ENCODE data around the gene FANCC.

The FANCC gene

DNA sequence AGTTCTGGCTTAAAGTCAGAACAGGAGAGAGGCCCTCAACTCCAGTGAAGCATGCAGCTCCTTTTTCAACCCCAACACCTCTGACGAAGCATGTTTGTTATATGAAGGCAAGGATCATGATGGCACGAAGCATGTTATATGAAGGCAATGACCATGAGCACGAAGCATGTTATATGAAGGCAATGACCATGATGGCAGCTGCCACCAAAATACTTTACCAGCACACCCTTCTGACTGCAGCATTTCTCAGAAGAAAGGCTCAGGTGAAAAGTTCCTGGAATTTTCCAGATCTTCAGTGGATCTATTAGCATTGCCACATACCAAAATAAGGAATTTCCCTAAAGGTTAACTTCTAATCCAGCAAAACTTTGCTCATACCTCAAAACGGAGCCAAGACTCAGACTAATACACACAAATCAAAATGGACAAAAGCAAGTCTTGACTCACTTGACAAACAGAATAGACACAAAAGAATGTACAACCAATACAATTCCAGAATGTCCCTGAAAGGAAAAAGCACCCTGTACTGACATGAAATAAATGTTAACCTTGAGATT, 217.4 kb downstream of the FANCC start:
- no peak for DNase-seq (ENCODE audit: low read depth)

DNA sequence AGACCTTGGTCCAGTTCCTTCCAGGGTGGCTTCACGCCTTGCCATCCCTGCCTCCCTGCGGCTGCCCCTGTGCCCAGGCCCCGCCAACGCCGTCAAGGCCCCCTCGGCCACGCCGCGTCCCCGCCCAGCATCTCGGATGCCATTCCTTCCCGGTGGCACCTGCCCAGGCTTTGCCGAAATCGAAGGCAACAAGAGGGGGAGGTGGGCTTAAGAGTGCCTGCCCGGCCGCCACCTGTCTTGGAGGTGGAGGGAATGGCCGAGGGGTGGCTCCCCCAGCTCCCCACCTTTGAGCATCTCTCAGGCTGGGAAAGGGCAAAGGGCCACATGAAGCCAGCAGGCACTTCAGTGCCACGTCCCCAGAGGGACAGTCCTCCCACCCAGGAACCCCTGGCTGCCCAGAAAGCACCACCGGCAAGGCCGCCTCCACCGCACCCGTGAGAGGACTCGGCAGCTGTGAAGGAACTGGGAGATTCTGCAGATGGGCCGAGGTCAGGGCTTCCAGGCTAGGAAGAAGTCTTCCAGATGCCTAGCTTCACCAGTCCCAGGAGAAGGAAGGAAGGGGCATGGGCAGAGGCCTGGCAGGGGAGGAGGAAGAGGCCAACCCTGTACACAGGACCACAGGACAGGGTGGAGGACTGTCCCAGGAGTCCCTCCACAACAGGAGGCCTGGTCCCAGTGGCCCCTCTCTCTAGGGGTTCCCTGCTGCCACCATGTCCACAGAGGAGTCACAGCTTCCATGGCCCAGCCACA, 218.0 kb downstream of the FANCC start:
- no peak for DNase-seq (ENCODE audit: low read depth)

DNA sequence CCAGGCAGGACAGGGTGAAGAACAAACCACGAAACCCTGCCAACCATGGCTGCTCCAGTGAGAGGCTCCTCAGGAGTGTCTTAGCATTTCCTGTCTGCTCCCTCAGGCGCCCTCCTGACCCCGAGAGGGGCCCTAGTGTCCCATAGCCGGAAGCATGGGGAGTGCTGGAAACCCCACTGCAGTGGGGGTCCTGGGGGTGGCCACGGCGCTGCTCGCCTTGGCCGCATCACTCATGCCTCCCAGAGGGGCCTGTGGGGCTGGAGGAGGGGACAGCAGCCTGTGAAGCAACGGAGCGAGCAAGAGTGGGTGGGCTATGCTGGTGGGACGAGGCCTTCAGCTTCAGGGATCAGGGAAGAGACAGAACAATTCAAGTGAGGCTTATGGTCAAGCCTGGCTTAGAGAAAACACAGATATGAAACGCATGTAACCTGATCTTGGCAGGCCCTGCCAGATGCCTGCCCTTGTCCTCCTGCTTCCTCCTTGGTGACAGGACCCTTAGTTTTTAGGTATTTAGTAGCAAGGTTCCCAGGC, 219.1 kb downstream of the FANCC start:
- no peak for DNase-seq (ENCODE audit: low read depth)

DNA sequence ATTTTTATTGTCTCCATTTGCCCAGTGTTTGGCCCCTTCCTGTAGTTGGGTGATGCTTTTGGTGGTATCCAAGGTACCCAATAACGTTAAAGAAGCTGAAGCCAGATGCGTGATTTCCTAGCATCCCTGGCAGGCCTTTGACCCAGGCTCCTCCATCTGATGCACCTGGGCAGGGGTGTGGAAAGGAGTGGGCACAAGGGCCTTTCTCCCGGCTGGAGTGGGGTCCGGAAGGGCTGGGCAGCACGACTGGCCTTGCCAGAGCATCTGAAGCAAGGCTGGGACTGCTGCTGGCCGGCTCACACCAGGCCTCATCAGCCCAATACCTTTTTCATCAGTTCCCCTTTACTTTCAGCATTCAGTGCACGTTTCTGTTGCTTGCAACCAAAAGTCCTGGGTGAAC, 220.2 kb downstream of the FANCC start:
- DNase-seq (ENCODE audit: low read depth) = no peak

DNA sequence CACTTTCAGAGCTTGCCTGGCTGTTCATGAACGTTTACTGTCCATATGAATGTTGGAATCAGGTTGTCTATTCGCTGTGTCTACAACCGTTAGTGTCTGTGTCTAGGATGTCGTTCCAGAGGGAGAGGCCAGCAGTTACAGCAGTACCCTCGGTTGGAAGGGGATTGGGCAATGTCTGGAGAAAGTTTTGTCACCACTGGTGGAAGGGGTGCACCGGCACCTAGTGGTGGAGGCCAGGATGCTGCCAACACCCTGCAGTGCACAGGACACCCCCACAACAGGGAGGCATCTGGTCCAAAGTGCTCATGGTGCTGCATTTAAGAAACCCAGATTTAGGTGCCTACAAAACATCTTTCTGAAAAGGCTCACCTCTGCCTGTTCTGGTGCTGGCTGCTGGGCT, 220.7 kb downstream of the FANCC start:
- peak; percentile 16 for DNase-seq (ENCODE audit: low read depth)

DNA sequence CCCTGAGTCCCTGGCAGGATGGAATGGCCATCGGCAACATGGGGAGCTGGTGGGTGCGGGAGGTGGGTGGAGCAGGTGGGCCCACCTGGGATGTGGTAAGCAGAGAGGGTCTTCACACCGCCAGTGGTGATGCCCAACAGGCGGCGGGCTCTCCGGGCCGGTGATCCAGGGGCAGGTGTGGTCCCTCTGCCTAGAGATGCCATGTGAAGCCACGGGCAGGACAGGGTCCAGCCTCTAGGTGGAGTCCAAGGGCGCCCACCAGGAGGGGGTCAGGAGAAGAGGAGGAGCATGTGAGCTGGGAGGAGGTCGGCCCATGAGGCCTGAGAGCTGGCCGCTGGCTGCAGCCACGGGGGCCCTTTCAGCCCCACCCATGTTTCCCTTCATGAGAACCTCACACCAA, 221.1 kb downstream of the FANCC start:
- no peak for DNase-seq (ENCODE audit: low read depth)

DNA sequence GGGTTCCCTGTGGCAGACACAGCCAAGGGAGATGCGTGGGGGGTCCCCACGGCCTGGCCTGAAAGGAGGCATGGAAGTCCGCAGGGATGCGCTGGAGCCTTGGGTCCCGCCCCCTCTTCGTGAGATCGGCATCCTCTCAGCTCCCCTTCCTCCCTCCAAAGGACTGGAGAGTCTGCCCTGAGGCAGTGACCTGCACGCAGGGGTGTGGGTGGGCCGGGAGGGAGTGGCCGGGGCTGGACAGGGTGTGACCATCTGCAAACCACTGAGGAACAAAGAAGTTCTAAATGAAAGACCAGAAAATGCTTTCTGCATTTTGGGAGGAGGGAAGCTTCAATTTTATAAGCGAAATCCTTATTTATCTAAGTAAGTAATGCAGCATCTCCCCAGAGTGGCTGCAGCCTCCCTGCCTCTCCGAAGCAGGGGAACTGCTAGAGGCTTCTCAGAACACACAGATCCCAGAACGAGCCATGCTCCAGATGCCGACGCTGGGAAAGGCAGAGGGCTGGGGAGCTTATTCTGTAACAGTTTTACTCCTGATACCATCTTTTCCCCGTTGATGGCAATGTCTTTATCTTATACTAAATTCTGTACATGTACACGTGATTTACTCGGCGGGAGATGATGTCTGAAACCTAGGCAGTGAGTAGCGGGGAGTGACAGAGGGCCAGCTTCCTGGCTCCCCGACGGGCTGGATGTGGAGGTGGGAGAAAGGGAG, 221.7 kb downstream of the FANCC start:
- no peak for DNase-seq (ENCODE audit: low read depth)

DNA sequence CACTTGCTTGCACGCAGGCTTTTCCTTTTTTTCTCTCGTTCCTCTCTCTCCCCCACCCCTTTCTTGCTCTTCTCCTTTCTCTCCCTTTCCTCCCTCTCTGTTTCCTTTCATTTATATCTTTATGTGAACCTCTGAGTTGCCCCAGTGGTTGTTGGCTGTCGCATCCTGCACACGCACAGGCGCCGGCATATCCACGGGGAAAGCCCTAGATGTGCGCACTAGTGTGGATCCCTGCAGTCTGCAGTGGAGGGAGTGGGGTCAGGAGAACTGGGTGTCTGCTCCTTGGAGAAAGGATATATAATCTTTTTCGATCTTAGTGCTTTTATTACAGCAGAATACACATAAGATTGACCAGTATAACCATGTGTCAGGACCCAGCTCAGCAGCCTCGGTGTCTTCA, 223.5 kb downstream of the FANCC start:
- no peak for DNase-seq (ENCODE audit: low read depth)

DNA sequence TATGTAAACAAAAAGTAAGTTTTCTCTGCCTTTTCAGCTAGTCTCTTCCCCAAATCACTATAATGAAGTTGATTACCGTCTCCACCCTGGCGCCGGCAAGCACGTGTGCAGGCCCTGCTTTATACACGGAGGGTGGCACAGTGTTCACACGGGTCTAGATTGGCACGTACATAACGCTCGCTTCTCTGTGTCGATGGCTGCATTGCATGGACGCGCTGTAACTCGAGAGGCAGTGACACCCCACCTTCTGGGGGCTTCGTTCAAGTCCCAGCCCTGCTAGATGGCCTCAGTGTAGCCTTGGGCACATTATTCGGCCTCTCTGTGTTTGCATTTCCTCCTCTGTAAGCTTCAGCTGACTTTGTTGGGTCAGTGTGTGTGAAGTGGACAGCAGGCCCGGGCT, 223.9 kb downstream of the FANCC start:
- DNase-seq (ENCODE audit: low read depth) = no peak

DNA sequence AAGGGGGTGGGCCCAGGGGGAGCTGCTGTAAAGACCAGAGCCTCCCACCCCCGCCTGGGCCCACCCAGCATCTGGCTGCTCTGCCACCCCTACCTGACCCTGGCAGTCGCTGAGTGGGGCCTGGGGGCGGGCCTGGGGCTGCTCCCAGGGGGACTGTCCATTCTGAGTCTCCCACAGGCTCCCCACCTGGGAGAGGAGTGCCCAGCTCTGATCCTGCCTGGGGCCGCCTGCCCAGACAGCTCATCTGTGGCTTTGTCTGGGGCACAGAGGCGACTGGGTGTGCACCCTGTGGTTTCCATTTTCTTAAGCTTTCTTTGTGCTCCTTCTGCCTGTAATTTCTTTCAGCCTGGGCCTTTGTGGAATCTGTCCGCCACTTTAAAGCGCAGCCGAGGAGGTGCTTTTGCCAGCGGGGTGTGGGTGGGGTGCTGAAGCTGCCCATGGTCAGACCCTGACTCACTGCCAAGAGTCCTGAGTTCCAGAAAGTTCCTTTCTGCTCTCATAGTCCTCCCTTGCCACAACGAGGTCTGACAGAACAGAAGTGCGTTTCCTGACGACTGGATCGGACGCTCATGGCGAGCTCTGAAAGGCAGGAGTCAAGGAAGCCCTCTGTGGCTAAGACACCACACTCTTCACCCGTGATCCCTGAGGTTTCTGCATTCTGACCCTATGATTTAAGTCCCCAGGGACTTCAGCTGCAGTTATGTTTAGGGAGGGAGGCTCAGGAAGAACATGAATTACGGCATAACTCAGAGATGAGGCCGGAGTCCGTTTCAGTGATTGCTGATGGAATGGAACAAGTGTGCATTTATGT, 225.0 kb downstream of the FANCC start:
- DNase-seq (ENCODE audit: low read depth) = peak; percentile 66

DNA sequence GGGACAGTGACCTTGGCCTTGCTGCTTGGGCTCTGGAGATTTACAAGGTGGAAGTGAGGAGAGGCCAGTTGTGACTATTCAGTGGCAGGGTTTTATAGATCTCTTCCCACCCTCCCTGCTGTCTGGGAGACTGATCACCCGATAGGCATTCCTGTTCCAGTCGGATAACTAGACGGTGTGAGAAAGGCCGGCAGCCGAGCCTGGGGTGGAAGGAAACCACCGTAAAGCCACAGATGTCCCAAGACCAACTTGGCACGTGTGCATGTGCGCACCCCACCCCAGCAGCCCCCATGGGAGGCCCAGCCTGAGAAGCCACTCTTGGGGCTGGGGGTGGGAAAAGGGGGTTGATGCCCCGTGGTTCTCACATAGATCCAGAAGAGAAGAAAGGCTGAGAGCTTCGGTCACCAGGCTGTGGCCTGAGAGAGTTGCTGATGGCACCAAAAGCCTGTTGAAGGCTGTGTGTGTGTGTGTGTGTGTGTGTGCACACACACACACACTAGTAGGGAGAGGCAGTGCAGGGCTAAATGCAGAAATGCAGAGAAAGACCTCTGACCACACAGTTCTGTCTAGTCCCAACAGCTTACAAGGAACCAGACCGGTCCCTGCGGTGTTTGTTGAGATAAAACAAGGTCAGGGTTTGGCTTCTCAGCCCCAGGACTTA, 225.8 kb downstream of the FANCC start:
- peak; percentile 68 for DNase-seq (ENCODE audit: low read depth)

DNA sequence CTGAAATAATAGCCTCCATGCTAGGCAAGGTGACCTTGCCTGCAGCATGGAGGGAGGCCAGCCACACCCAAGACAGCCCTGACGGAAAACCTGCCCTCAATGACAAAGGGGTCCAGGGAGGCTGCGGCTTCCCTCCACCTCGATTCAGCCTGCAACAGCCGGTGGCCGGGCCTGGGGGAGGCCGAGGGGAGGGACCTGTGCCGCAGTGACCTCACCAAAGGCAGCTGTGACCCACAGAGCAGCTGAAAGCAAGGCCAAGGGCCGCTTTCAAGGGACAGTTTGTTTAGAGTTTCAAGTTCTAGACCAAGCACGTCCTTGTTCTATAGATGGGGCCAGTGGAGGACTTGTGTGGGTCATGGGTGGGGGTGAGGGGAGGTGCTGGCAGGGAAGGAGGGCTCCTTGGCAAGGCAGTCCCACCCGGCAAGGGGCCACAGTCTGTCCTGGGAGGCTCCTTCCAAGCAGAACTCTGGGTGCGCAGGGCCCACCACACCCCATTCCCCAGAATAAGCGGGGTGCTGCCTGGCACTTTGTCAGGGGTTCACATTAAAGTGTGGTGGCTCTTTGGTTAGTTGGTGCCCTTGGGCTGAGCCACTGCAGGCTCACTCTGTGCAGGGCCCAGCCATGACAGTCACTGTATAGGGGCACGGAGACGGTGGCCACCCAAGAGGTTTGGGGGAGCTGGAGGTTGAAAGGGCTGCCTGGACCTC, 226.5 kb downstream of the FANCC start:
- DNase-seq (ENCODE audit: low read depth) = no peak

DNA sequence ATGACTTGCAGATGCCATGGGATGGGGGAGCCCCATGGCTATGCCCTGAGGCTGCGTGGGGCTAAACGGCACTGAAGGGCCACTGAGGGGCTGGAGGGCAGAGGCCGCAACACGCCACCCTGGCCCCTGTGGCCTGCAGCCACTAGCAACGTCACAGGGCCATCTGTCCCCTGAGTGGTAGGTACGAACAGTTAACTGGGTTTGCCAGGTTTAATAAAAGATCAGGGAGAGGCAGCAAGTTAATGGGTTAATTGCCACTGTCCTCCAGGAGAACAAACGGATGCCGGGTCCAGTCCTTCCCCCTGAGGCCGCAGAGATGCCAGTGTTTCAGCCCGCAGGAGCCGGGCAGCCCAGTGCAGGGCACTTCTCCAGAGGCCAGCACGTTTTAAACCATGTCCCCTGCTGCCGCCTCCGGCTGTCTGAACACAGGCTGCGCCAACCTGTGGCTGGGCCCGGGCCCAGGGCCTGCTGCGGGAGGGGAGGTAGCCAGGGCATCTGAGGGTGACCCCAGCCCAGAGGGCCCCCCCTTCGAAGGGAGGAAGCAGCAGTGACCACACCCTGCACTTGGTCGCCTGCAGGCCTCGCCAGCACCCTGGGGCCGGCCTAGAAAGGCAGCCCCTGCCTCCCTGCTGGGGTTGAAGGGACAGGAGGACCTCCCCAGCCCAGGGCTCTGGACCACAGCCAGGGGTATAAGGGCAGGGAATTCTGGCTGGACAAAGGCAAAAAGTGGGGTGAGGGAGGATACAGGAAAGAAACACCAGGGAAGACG, 227.3 kb downstream of the FANCC start:
- no peak for DNase-seq (ENCODE audit: low read depth)

DNA sequence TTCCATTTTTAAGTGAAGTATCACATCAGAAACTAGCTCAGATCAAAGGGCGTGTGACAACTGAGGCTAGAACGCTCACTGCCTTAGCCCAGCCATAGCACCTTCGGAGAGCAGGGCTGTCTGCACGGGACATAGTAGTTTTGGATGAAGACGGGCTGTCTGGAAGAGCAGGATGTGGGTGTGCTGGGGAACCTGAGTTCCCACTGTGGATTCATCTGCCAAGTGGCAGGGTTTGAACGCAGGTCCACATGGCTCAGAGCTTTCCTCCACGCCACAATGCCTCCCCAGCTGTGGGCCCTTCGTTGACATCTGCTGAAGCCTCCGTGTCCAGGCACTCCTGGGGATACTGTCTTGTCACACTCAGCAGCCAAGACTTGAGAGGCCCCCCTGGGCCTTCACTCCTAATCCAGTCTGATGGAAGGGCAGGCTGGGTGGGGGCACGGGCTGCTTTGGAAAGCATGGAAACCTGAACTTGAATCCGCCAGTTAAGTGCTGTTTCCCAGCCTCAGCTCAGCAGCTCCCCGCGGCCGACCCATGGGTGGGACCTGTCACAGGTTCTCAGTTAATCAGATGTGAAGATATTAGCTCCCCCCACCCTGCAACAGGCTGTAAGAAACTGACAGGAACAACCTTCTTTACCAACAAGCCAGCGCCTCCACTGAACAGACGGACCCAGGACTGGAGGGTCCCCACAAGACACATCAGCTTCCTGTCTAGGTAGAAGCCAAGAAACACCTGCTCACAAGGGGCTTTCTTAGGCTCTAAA, 228.1 kb downstream of the FANCC start:
- no peak for DNase-seq (ENCODE audit: low read depth)

DNA sequence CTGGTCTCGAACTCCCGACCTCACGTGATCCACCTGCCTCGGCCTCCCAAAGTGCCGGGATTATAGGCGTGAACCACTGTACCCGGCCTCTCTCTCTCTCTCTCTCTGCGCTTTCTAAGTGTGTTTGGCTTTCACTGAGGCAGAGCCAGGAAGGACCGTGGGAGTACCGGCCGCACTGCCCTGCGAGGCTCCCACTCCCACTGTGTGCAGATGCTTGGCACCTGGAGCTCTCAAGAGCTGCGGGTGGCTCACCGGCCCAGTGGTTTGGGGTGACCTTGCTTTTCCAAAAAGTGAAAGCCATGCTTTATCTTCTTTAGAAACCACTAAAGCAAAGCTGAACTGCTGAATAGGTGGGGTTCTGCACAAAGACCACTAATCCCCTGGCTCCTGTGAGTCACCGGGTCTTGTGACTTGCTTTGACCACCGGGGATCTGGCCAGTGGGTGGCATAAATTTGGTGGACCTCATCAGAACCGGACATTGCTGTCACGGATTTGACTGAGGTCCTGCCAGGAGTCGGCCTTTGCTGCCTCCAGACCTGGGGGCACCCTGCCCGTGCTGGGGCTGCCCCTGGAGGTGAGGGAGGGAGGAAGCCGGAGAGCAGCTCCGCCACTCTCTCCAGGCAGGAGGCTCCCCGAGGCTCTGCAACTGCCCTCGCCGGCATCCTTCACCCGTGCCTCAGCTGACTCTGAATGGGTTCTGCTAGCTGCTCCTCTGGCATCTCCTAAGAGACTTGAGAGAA, 228.9 kb downstream of the FANCC start:
- peak; percentile 14 for DNase-seq (ENCODE audit: low read depth)

DNA sequence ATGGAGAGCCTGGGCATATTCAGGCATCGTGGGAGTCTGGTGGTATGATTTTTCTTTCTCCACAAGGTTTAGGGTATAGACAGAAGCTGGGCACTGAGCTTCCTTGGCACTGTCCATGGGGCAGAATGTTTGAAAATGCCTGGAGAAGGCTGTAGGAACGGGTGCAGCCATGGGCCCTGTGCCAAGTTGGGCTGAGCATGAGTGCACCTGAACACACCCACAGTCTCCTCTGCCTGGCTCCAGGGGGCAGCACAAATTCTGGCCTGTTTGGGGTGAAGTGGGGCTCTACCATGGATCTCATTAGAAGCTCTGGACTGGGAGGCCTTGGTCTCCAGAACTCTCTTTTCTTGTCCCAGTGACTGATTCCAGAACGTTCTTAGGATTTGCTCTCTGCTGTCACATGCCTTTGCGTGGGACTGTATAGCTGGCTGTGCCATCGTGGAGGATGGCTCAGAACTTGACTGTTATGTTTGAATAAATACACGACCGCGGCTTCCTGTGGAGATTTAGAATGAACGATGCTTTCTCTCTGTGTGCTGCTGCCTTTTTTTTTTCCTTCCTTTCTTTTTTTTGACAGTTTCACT, 229.8 kb downstream of the FANCC start:
- peak; percentile 17 for DNase-seq (ENCODE audit: low read depth)

DNA sequence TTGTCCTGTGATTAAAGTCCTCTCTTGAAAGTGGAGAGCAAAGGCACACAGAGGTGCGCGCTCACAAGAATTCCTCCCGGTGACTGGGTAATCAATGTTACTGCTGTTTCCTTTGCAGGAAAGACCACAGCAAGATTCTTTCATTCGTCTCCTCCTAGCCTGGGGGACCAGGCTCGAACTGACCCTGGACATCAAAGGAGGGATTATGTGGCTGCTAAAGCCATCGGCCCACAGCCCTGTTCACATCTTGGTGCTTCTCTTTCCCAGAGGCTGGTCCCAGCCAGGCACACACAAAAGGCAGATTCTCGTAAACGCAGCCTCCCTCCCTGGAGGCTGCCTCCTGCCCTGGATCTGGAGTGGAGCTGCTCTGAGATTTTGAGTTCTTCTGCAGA, 230.9 kb downstream of the FANCC start:
- no peak for DNase-seq (ENCODE audit: low read depth)

DNA sequence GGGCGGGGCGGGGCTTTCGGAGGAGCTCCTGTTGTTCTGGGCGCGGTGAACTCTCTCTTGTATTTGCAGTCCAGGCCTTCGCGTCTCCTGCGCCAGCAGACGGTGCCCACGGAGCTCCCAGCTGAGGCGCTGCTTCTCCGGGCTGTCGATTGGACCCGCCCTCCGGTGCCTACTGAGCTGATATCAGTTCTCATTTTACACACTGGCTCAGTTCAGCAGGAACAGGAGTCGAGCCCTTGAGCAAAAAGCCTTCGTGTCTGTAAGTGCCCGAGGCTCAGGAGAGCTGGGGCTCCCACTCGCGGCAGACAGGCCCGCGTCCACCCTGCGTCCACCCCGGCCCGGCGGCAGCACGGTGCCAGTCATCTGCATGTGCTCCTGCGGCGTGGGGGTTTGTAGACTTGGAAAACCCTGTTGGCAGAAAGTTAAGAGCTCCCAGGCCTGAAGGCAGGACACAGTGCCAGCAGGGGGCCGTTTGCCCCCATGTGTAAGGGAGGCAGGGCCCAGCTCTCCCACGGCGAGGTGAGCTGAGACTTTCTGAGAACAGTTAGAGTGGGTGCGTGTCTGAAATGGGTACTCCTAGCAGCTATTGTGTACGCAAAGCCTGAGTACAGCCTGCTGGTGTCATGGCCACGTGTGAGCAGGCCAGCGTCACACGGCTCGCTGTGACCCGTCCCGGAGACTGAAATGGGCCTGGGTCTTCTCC, 231.5 kb downstream of the FANCC start:
- DNase-seq (ENCODE audit: low read depth) = no peak

All from ELR (cell line).